Keratinocyte (primary cell): Measurements from ENCODE around the gene TMEM132C.

Source experiments
- CTCF ChIP-seq, 3 experiments: IDR thresholded peaks in 1 of 3; conservative IDR thresholded peaks in 1 of 3; optimal IDR thresholded peaks in 1 of 3; 2 replicates in 2 of 3; 3 replicates in 1 of 3; pipeline versions ENCODE3 to v1.5.1; 2011; ENCODE audit warnings: low read length in 3 of 3, mild to moderate bottlenecking in 3 of 3, moderate library complexity in 2 of 3, control low read depth in 1 of 3, inconsistent platforms in 1 of 3; ENCODE audit not compliant: insufficient read depth in 2 of 3; ENCODE audit errors: extremely low read depth in 1 of 3
- EZH2 ChIP-seq: IDR thresholded peaks from one replicate; pipeline ENCODE4 v1.6.1; 2012; ENCODE audit warnings: inconsistent platforms, mild to moderate bottlenecking, low read length, moderate library complexity

DNA sequence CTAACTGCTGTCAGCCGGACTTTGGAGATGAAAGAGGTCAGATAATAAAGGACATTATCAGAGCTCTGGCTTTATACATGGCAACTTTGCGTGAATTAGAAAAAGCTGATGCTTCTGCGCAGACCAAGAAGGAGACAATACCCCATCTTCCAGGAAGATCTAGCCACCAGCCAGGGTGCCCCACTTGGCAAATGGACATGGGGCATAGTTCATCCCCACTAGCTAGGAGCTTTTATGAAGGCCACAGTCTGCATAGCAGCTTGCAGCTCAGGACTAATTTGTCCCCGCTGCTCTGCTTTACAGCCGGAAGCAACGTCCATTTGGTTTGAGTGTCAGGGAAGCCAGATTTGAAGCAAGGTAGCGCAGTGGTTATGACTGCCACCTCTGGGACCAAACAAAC, 101.0 kb downstream of the TMEM132C start:
- TF ChIP-seq CTCF (optimal IDR thresholded peaks at IDR 0.05 in 1 of 3, IDR thresholded peaks at IDR 0.05 in 1 of 3, conservative IDR thresholded peaks at IDR 0.05 in 1 of 3; ENCODE audit: extremely low read depth in 1 of 3, insufficient read depth in 2 of 3, low read length in 3 of 3) (no peak), EZH2 (no peak)
